HG02759 (cell line): Measurements from ENCODE around the gene UQCRHL.

Experiments
- ATAC-seq: cut with Tn5 transposase; IDR thresholded peaks from one replicate; pipeline ENCODE4 v1.9.1; 2021; ENCODE audit warnings: mild to moderate bottlenecking, moderate library complexity; ENCODE audit not compliant: unreplicated experiment

Gene UQCRHL

GRCh38 chr1:15760520-15761211 lies 46.8 kb downstream of the UQCRHL start:
- ATAC-seq = no peak

- no peak for ATAC-seq
Observed at GRCh38 chr1:15758953-15759661, 48.3 kb downstream of the UQCRHL start.

GRCh38 chr1:15758343-15758931 lies 49.0 kb downstream of the UQCRHL start, which contains the start of gene FBLIM1:
TSS of gene FBLIM1 (plus strand) at chr1:15758795. CDS start at chr1:15764984, 6,189 bp downstream.
- ATAC-seq = no peak

GRCh38 chr1:15757575-15758342 lies 49.7 kb downstream of the UQCRHL start:
- ATAC-seq = no peak
